Measurements from ENCODE around the gene AK2. TPM values are rescaled to one million over a fixed set of nuclear protein-coding genes. Genes with fewer than 3 reads are reported as not detected.
A peak's percentile ranks its signal among the peaks of the same experiment; 100 is the strongest.
"Not testable (repeated sequence)": the region's sequence is repeated elsewhere in the genome, so short reads cannot be mapped to it uniquely, and the experiment has no call there.

Gene AK2
- total RNA-seq, 1 experiment from 2014 or later, result 390 TPM

DNA sequence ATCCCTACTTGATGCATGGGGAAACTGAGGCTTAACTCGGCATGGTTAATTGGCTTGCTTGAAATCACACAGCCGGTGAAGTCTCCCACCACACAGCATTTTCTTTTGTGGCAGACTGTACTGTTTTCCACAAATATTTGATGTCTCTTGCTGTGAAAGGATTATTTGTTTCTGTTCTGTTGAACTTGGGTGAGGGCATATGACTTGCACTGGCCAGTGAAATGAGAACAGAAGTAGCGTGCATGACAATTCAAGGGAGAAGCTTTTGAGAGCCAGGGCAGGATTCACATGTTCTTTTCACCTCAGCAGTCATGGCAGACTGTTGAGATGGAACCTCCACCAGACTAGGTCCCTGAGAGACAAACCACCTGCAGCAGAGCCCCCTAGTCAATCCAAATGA lies 11.7 kb upstream of the AK2 start:
- Mint-ChIP-seq H3K9me3 (ENCODE audit: unreplicated experiment) (no peaks in the 10 kb centered on the region), H3K36me3 (ENCODE audit: insufficient read depth, unreplicated experiment) (no peaks in the 10 kb centered on the region), H3K4me1 (ENCODE audit: insufficient read depth, unreplicated experiment) (peaks cover 26% of the 10 kb centered on the region), H3K27ac (ENCODE audit: low read depth, unreplicated experiment) (peak overlapping the region; percentile 59), H3K27me3 (ENCODE audit: insufficient read depth, unreplicated experiment) (no peaks in the 10 kb centered on the region), H3K4me3 (ENCODE audit: unreplicated experiment) (peak overlapping the region; percentile 10)
- no peak for DNase-seq (ENCODE audit: unreplicated experiment)
- BruUV-seq (replicated peaks), result no TSS peak
- ChIA-PET CTCF (interaction anchor here (1.3 to 1.6 kb wide), 3 partner anchors 11 to 114 kb away, joined by 3 to 4 read pairs (median 4); no protein-coding TSS in a partner anchor), POLR2A (interaction anchor here (0.7 to 4.3 kb wide), 4 partner anchors 13 to 94 kb away, joined by 3 to 22 read pairs (median 4); partner anchors contain the start of gene AK2)
- TF ChIP-seq, protein P1, sequence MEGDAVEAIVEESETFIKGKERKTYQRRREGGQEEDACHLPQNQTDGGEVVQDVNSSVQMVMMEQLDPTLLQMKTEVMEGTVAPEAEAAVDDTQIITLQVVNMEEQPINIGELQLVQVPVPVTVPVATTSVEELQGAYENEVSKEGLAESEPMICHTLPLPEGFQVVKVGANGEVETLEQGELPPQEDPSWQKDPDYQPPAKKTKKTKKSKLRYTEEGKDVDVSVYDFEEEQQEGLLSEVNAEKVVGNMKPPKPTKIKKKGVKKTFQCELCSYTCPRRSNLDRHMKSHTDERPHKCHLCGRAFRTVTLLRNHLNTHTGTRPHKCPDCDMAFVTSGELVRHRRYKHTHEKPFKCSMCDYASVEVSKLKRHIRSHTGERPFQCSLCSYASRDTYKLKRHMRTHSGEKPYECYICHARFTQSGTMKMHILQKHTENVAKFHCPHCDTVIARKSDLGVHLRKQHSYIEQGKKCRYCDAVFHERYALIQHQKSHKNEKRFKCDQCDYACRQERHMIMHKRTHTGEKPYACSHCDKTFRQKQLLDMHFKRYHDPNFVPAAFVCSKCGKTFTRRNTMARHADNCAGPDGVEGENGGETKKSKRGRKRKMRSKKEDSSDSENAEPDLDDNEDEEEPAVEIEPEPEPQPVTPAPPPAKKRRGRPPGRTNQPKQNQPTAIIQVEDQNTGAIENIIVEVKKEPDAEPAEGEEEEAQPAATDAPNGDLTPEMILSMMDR (IDR thresholded peaks at IDR 0.05; ENCODE audit: unreplicated experiment), result no peak
- intact Hi-C loops (cut with micrococcal nuclease), result no loop called here

DNA sequence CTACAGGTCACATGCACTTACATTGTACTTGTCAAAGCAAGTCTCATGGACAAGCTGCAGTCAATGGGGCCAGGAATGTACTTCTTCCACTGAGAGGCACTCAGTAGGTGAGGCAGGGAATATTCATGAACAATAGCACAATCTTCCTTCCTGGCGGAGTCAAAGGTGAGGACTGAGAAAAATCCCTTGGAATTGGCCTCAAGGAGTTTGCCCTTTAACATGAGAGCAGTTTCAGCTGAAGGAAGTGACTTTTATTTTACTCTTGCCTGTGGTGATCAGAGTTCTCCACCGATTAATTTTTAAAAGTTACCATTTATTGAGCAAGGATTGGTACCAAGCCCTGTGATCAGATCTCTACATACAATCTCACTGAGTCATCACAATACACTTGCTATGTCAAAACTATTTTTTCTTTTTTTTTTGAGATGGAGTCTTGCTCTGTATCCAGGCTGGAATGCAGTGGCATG lies 11.2 kb upstream of the AK2 start:
- peak; percentile 23 for DNase-seq (ENCODE audit: unreplicated experiment)
- Mint-ChIP-seq H3K27me3 (ENCODE audit: insufficient read depth, unreplicated experiment) (no peaks in the 10 kb centered on the region), H3K4me1 (ENCODE audit: insufficient read depth, unreplicated experiment) (peaks cover 26% of the 10 kb centered on the region), H3K36me3 (ENCODE audit: insufficient read depth, unreplicated experiment) (no peaks in the 10 kb centered on the region), H3K9me3 (ENCODE audit: unreplicated experiment) (no peaks in the 10 kb centered on the region), H3K4me3 (ENCODE audit: unreplicated experiment) (peak overlapping the region; percentile 10), H3K27ac (ENCODE audit: low read depth, unreplicated experiment) (peak overlapping the region; percentile 59)
- CTCF ChIA-PET, result interaction anchor here (0.5 to 1.6 kb wide), 9 partner anchors 12 to 1805 kb away, joined by 3 to 6 read pairs (median 4); no protein-coding TSS in a partner anchor
- POLR2A ChIA-PET, result interaction anchor here (0.6 to 4.3 kb wide), 6 partner anchors 12 to 203 kb away, joined by 3 to 22 read pairs (median 4); partner anchors contain the start of gene AK2
- intact Hi-C loops (cut with micrococcal nuclease), result no loop called here
- no TSS peak for BruUV-seq (replicated peaks)
- TF ChIP-seq, protein P1 (IDR thresholded peaks at IDR 0.05; ENCODE audit: unreplicated experiment), result no peak

DNA sequence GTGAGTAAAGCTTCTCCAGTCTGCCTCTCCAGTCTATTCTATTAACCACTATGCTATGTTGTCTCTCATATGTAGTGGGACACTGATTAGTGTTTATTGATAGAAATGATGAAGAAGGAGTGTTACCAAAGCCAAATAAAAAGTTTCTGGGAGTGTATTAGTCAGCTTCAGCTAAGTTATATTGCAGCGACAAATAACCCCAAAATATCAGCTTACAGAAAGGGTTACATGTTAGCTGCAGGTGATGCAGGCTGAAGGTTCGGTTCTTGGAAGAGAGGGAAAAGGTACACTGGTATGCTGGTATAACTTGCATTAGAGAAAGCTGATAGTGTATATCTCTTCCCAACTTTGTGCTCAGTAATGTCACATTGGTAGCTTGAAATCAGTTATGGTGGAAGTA lies 10.6 kb upstream of the AK2 start:
- TF ChIP-seq, protein P1 (IDR thresholded peaks at IDR 0.05; ENCODE audit: unreplicated experiment), result no peak
- CTCF ChIA-PET, result interaction anchor here (0.5 to 1.5 kb wide), 10 partner anchors 9 to 1806 kb away, joined by 3 to 6 read pairs (median 4); no protein-coding TSS in a partner anchor

DNA sequence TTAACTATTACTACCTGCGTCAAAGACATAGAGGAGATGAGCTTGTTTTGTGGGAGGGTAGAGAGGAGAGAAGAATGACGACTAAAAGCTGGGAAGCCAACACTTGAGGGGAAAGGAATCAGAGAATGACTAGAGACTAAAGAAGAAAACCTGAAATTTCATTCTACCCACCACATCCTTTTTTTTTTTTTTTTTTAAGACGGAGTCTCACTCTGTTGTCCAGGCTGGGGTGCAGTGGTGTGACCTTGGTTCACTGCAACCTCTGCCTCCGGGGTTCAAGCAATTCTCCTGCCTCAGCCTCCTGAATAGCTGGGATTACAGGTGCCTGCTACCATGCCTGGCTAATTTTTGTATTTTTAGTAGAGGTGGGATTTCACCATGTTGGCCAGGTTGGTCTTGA lies 9.6 kb upstream of the AK2 start:
- H3K4me3 Mint-ChIP-seq (ENCODE audit: unreplicated experiment); H3K9me3 Mint-ChIP-seq (ENCODE audit: unreplicated experiment); intact Hi-C loops (cut with micrococcal nuclease); H3K27ac Mint-ChIP-seq (ENCODE audit: low read depth, unreplicated experiment); BruUV-seq (replicated peaks); H3K27me3 Mint-ChIP-seq (ENCODE audit: insufficient read depth, unreplicated experiment); DNase-seq (ENCODE audit: unreplicated experiment); H3K36me3 Mint-ChIP-seq (ENCODE audit: insufficient read depth, unreplicated experiment): not testable (repeated sequence)
- ChIA-PET CTCF (interaction anchor here (0.6 to 1.5 kb wide), 3 partner anchors 10 to 98 kb away, joined by 4 to 6 read pairs (median 5); no protein-coding TSS in a partner anchor), POLR2A (interaction anchor here (0.8 to 1.0 kb wide), 2 partner anchors 11 to 82 kb away, joined by 3 to 4 read pairs; no protein-coding TSS in a partner anchor)
- H3K4me1 Mint-ChIP-seq (ENCODE audit: insufficient read depth, unreplicated experiment), result peaks cover 26% of the 10 kb centered on the region

More for the DNA sequence above, 10.6 kb upstream of the AK2 start:
- Mint-ChIP-seq H3K36me3 (ENCODE audit: insufficient read depth, unreplicated experiment) (no peaks in the 10 kb centered on the region), H3K27me3 (ENCODE audit: insufficient read depth, unreplicated experiment) (no peaks in the 10 kb centered on the region), H3K4me3 (ENCODE audit: unreplicated experiment) (no peak overlapping the region), H3K27ac (ENCODE audit: low read depth, unreplicated experiment) (no peak overlapping the region), H3K4me1 (ENCODE audit: insufficient read depth, unreplicated experiment) (peaks cover 26% of the 10 kb centered on the region), H3K9me3 (ENCODE audit: unreplicated experiment) (no peaks in the 10 kb centered on the region)
- intact Hi-C loops (cut with micrococcal nuclease), result no loop called here
- POLR2A ChIA-PET, result interaction anchor here (0.6 to 4.3 kb wide), 6 partner anchors 12 to 203 kb away, joined by 3 to 22 read pairs (median 4); partner anchors contain the start of gene AK2
- DNase-seq (ENCODE audit: unreplicated experiment), result no peak
- no TSS peak for BruUV-seq (replicated peaks)
